Measurements from ENCODE around the gene WDFY1.

The WDFY1 gene, protein sequence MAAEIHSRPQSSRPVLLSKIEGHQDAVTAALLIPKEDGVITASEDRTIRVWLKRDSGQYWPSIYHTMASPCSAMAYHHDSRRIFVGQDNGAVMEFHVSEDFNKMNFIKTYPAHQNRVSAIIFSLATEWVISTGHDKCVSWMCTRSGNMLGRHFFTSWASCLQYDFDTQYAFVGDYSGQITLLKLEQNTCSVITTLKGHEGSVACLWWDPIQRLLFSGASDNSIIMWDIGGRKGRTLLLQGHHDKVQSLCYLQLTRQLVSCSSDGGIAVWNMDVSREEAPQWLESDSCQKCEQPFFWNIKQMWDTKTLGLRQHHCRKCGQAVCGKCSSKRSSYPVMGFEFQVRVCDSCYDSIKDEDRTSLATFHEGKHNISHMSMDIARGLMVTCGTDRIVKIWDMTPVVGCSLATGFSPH

DNA sequence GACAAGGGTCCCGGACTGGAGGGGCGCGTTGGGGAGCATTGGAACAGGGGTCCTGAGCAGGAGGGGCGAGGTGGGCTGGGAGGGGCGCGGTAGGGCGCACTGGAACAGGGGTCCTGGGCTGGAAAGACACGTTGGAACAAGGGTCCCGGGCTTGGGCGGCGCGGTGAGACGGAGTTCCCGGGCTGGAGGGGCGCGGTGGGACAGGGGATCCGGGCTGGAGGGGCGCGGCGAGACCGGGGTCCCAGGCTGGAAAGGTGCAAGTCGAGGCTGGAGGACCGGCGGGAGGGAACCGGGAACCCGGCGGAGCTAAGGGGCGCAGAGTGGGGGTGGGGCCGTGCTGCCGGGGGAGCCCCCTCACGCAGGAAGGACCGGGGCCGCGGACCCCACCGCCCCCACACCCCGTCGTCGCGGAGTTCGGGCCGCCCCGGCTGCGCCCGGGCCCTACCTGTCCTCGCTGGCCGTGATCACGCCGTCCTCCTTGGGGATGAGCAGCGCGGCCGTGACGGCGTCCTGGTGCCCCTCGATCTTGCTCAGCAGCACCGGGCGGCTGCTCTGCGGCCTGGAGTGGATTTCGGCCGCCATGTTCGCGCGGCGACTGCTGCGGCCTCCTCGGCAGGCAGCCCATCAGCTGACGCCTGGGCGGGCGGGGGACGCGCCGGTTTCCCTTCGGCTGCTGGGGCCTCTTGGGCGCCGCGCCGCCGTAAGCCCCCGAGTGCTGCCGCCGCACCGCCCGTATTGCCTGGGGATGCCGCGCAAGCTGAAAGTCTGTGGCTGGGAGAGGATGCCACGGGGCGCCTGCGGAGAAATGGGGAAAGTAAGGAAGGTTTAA, at the start of gene WDFY1:
WDFY1 (minus strand) TSS at position 633 of the 829 bp plus-strand sequence; CDS start at position 582, 51 bp downstream.
- peak within 1 kb of the TSS; percentile 98 for H3K4me3 ChIP-seq (ENCODE audit: low read depth, low read length)
- DNase-seq (ENCODE audit: low read depth): peak; percentile 92
- TF ChIP-seq, protein P1, sequence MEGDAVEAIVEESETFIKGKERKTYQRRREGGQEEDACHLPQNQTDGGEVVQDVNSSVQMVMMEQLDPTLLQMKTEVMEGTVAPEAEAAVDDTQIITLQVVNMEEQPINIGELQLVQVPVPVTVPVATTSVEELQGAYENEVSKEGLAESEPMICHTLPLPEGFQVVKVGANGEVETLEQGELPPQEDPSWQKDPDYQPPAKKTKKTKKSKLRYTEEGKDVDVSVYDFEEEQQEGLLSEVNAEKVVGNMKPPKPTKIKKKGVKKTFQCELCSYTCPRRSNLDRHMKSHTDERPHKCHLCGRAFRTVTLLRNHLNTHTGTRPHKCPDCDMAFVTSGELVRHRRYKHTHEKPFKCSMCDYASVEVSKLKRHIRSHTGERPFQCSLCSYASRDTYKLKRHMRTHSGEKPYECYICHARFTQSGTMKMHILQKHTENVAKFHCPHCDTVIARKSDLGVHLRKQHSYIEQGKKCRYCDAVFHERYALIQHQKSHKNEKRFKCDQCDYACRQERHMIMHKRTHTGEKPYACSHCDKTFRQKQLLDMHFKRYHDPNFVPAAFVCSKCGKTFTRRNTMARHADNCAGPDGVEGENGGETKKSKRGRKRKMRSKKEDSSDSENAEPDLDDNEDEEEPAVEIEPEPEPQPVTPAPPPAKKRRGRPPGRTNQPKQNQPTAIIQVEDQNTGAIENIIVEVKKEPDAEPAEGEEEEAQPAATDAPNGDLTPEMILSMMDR (conservative IDR thresholded peaks at IDR 0.05; ENCODE audit: low read depth, low read length): no peak

DNA sequence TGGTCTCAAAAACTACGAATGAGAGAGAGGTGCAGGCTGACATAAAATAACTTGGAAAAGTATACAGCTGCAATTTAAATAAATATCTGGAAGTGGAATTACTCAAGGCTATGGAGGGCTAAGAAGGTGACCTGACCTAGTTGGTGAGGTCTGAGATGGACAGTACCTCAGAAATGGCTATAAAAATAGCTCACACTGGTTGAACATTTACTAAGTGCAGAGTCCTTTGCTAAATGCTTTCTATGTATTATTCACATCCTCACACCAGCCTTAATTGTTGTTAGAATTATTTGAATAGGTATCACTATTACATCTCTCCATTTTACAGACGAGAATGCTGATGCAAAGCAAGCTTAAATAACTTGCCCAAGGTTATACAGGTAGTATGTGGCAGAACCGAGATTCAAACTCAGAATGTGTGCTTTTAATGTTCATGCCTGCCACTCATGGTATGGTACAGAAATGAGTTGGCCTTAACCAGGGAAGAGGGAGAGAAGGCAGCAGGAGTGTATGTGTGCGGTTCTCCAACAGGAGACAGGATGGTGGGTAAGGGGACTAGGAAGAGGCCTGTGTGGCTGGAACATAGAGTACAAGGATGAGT, 49.5 kb upstream of the WDFY1 start:
- TF ChIP-seq, protein P1 (conservative IDR thresholded peaks at IDR 0.05; ENCODE audit: low read depth, low read length): no peak
- no peak for DNase-seq (ENCODE audit: low read depth)
- H3K4me3 ChIP-seq (ENCODE audit: low read depth, low read length): no peak overlapping the region

DNA sequence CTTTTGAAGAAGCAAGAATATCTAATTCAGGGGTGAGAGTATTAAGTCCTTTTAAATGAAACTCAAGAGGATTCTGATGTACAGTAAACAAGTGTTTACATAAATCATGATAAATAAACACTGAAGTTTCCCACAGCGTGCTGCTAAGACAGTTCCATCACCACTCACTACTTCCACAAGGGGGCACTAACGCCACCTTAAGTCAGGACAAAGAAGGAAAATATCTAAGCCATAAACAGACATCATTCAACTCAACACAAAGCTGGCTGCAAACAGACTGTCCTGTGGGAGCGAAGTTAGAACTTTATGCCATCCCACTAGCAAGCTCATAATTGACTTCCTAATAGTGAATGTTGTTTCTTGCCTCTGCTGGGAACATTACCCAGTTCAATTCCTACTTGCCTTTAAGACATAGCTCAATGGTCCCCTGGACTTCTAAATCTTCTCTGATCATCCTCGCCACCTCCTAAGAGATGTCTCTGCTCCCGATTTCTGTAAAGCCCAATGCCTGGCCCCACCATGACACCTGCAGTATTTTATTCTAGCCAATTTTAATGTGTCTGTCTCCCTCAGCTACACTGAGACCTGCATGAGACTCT, 48.6 kb upstream of the WDFY1 start:
- TF ChIP-seq, protein P1 (conservative IDR thresholded peaks at IDR 0.05; ENCODE audit: low read depth, low read length): peak; percentile 89
- H3K4me3 ChIP-seq (ENCODE audit: low read depth, low read length): no peak overlapping the region
- DNase-seq (ENCODE audit: low read depth): peak; percentile 89

DNA sequence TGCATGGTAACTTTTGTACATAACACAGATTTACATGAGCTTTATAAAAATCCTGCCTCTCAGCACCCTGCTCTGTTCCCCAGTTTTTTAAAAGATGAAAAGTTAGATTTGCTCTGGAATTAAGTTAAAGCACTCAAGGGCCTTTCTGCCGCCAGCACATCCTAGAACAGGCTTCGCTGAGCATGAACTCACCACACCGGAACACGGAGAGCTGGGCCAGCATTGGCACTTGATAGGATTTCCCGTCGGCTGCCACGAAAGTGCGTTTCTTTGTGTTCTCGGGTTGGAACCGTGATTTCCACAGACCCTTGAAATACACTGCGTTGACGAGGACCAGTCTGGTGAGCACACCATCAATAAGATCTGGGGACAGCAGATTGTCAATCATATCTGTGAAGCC, 46.5 kb upstream of the WDFY1 start:
- TF ChIP-seq, protein P1 (conservative IDR thresholded peaks at IDR 0.05; ENCODE audit: low read depth, low read length): no peak
- H3K4me3 ChIP-seq (ENCODE audit: low read depth, low read length): no peak overlapping the region

DNA sequence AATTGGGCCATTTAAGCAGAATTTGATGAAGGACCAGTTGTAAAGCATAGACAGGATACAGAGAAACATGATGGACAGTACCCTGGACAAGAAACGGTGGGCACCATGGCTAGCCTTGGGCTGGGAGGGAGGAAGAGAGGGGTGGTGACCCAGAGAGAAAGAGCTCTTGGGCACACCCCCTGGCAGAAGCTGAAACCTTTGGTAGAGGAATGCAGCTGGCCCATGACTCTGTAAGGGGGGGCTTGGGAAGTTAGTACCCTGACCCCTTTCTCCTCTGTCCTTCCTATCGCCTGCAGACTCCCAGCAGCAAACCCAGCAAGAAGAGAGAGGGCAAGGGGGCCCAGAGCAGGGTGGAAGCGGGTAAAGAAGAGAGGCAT, 44.7 kb upstream of the WDFY1 start:
- no peak for DNase-seq (ENCODE audit: low read depth)
- TF ChIP-seq, protein P1 (conservative IDR thresholded peaks at IDR 0.05; ENCODE audit: low read depth, low read length): no peak
- H3K4me3 ChIP-seq (ENCODE audit: low read depth, low read length): no peak overlapping the region

More for the DNA sequence above, 46.5 kb upstream of the WDFY1 start:
- no peak for DNase-seq (ENCODE audit: low read depth)

DNA sequence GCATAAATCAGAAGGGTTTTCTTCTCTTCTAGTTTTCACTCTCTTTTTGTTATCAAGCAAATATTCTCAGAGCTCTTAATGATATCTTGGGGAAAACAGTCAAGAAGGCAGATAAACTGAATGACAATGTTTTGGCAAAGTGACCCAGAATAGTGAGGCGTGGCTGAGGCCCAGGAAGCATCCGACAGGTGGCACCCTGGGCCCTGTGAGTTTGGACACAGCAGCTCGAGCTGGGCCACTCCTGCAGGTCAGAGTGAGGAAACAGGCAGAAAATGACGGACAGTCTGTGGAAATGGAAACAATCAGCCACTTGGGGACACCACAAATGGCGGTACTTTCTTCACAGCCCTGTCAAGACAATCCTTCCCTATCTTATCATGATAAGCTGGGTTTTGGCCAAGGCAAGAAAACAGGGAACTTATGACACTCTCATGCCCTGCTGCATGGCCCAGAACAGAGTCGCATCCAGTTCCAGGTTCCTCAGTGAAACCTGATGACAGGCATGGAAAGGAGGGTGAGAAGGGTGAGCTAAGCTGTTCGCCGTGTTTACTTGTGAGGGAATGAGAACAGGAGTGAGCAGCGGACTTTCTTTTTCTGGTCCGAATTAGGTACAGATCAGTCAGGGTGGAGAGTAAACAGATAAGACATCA, 44.2 kb upstream of the WDFY1 start:
- no peak overlapping the region for H3K4me3 ChIP-seq (ENCODE audit: low read depth, low read length)
- no peak for DNase-seq (ENCODE audit: low read depth)
- TF ChIP-seq, protein P1 (conservative IDR thresholded peaks at IDR 0.05; ENCODE audit: low read depth, low read length): no peak
